Measurements from ENCODE around the gene TMEM201.
"Not testable (repeated sequence)": the region's sequence is repeated elsewhere in the genome, so short reads cannot be mapped to it uniquely, and the experiment has no call there.

Gene TMEM201, protein sequence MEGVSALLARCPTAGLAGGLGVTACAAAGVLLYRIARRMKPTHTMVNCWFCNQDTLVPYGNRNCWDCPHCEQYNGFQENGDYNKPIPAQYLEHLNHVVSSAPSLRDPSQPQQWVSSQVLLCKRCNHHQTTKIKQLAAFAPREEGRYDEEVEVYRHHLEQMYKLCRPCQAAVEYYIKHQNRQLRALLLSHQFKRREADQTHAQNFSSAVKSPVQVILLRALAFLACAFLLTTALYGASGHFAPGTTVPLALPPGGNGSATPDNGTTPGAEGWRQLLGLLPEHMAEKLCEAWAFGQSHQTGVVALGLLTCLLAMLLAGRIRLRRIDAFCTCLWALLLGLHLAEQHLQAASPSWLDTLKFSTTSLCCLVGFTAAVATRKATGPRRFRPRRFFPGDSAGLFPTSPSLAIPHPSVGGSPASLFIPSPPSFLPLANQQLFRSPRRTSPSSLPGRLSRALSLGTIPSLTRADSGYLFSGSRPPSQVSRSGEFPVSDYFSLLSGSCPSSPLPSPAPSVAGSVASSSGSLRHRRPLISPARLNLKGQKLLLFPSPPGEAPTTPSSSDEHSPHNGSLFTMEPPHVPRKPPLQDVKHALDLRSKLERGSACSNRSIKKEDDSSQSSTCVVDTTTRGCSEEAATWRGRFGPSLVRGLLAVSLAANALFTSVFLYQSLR

DNA sequence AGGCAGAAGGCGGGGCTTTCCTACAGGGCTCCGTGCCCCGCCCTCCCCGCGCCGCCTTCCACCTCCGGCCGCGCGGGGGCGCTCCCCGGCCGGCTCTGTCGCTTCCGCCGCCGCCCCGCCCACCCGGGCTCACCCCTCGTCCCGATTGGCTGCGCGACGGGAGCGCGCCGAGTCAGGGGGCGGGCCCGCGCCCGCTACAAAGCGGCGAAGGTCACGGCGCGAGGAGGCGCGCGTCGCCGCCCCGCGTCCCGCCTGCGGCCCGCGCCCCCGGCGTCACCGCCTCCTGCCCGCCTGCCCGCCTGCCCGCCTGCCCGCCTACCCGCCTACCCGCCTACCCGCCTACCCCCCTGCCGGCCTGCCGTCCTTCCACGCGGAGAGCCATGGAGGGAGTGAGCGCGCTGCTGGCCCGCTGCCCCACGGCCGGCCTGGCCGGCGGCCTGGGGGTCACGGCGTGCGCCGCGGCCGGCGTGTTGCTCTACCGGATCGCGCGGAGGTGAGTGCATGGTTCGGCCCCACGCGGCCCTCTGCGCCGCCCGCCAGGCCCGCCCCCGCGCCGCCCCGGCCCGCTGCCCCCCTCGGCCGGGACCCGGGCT, at the start of gene TMEM201:
Gene TMEM201 (plus strand): TSS at position 361 of the 593 bp plus-strand sequence. CDS start 20 bp downstream, at position 381.
- DNase-seq (ENCODE audit: low read depth in 2 of 2), result peak; percentile 91 to 92

DNA sequence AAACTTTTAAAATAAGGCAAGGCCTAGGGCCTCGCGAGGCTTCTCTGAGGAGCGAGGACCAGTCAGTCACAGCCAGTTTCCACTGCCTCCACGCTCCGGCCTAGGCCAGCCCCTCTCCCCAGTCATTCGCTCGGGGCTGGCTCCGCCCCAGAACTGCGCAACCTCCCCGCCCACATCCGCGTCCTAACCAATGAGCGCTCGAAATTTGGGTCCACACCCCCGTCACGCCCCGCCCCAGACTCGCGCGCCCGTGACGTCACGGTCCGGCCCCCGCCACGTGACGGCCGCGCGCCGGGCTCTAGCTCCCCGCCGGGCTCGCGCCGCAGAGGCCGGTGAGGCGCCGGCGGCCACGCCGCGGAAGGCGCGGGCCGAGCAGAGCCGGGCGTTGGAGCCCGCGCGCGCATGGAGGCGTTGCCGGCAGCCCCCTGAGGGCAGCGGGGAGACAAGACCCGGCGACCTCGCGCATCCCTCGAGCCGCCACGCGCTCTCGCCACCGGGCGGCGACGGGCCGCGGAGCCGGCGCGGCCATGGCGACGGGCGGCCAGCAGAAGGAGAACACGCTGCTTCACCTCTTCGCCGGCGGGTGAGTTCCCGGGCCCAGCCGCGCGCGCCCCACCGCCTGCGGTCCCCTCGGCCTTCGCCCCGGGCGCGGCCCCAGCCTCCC, 49.4 kb upstream of the TMEM201 start, which contains the start of gene SLC25A33:
Gene SLC25A33 (plus strand): TSS at position 301 of the 664 bp plus-strand sequence. CDS start 227 bp downstream, at position 528.
- peak; percentile 94 to 95 for DNase-seq (ENCODE audit: low read depth in 2 of 2)

DNA sequence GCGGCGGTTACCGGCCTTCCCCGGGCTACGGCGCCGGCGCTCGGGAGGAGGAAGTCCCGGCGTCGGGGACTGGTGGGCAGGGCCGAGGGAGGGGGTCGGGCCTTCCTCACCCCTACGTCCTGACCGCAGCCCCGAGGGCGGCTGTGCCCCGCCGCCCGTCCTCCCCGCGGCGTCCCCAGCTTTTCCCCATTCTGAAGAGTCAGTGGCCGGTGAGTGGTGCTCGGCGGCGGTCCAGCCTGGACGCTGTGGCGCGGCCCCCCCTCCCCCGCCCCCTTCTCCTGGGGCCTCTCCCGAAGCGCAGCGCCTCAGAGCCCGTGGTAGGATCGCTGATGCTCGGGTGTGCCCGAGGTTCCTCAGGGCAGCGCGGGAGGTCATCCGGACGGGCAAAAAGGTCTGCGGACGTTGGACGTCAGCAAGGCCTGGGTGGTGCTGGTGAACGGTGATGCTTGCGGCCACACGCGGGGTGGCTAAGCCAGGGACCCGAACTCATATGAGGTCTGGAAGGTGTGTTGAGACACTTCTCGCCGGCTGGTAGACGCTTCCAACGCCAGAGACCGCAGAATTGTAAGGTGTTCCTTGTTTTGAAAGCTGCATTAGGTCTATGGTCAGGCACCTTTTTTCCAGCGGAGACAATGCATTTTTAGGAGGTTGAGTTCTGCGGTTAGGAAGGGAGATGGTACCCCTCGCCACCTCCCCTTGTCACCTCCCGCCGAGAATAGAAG, 48.7 kb upstream of the TMEM201 start:
- DNase-seq (ENCODE audit: low read depth in 2 of 2), result peak; percentile 34 to 39

DNA sequence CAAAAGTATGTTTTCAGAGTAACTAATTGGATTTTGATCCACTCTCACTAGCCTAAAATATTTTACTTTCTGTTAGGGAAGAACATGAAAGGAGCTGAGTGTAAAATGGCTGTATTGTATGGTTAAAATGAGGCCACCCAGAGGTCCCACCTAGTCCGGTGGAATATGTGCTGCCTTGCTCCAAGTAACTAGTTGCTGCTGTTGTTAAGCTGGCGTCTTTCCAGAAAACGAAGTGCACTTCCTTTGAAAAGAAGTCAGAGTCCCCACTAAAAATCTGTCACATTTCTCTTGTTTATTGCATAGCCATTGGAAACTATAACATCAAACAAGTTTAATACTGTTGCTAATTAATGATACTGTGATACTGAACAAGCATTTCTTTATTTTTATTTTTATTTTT, 46.3 kb upstream of the TMEM201 start:
- DNase-seq (ENCODE audit: low read depth in 2 of 2), result no peak

DNA sequence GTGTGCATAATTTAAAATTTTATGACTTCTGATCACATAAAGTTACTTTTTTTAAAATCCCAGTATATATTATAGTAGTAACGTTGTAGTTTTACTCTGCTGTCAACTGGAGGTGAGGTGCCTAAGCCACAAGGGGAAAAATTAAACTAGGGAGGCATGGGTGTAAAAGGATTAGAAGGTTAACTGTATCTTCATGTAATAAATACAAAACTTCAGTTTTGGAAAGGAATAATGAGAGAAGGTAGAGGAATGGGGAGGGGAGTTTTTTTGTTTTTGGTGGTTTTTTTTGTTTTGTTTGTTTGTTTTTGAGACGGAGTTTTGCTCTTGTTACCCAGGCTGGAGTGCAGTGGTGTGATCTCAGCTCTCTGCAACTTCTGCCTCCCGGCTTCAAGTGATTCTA, 43.8 kb upstream of the TMEM201 start:
- no peak for DNase-seq (ENCODE audit: low read depth in 2 of 2)

DNA sequence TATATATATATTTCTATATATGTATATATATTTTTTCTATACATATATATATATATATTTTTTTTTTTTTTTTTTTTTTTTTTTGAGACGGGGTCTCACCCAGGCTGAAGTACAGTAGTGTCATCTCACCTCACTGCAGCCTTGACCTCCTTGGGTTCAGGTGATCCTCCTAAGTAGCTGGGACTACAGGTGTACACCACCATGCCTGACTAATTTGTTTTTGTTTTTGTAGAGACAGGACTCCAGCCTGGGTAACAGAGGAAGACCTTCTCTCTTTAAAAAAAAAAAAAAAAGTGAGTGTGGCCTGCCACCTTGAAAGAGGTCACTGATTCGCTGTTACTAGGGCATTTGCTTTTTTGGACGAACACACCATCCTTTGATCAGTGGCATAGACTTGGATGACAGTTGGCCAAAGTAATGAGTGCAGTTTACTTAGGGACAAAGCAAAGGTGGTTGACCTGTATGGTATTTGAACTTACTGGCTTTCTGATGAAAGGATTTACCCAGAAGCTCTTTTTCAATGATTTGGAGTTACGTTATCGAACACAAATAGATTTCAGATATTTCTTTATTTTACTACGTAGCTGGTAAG, 38.7 kb upstream of the TMEM201 start:
- DNase-seq (ENCODE audit: low read depth in 2 of 2), result no peak

DNA sequence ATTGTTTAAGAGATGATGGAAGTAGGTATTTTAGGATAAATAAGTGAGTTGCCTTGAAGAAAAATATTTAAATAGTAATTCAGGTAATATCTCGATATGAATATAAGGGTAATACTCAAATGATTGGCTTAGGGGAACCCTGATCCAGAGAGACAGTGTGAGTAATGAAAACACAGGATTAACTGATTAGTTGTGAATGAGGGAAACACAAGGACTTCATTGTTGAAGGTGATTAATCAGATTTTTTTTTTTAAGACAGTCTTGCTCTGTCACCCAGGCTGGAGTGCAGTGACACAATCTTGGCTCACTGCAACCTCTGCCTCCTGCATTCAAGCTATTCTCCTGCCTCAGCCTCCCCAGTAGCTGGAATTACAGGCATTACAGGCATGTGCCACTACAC, 36.7 kb upstream of the TMEM201 start:
- no peak for DNase-seq (ENCODE audit: low read depth in 2 of 2)

DNA sequence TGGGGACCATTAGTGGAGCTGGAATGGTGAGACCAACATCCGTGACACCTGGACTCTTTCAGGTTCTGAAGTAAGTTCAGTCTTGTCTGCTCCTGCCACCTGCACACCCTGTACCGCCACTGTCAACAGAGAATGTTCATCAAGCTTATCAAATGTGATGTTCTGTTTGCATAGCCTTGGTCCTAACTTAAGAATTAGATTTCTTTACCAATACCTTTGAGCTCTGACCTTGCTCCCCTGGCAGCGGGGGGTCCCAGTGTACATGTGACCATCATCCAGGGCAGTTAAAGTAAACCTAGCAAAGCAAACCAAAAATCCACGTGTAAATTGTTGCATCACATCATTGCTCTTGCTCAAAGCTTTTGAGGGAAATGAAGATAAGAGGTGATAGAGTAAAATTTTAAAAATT, 35.0 kb upstream of the TMEM201 start:
- no peak for DNase-seq (ENCODE audit: low read depth in 2 of 2)

DNA sequence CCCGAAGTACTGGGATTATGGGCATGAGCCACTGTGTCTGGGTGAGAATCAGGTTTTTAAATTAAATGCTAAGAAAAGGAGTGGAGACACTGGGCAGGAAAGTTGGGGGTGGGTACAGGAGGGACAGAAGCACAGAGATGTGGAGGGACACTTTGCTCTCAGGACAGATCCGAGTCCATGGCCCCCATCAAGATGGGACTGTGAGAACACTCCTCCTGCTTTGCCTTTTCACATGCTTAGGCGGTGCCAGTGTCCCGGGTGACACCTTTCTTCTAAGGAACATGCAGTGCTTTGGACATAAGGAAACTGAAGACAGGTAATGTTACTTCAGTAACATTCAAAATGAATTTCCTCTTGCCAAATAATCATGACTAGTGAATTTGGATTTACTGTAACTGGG, 32.8 kb upstream of the TMEM201 start:
- no peak for DNase-seq (ENCODE audit: low read depth in 2 of 2)

DNA sequence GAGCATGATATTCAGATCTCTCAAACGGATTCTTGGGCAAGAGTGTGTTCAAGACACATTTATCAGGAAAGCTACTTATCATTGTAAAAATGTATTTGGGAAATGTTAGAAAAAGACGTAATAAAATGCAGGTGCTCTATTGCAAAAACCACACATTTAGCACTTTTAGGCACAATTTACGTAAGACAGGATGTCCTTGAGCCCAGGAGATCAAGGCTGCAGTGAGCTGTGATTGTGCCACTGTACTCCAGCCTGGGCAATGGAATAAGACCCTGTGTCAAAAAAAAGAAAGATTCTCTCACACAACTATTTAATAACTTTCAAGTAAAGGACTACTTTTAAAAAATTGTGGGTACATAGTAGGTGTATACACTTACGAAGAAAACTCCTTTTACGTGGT, 31.1 kb upstream of the TMEM201 start:
- no peak for DNase-seq (ENCODE audit: low read depth in 2 of 2)

DNA sequence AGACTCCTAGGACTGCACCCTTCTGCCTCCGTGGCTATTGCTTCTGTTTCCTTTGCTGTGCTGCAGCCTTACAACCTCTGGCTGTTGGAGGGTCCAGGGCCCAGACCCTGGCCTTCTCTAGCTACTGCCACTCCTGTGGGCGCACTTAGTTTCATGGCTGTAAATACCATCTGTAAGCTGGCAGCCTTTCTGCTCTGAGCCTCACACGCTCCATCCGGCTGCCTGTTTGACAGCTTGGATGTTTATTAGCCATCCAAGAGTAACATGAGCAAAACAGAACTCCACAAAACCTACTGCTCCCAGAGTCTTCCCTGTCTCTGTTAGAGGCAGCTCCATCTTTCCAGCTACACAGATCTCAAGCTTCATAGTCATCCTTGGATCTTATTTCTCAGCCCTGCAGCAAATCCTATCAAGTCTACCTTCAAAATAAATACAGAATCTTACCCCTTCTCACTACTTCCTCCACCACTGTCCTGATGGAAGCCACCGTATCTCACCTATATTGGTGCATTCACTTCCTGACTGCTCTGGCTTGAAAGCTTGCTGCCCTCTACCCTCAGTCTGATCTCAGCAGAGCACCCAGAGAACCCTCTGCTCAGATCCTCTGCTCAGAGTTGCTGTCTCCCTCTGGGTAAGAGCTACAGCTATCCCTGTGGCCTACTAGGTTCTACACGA, 30.3 kb upstream of the TMEM201 start:
- no peak for DNase-seq (ENCODE audit: low read depth in 2 of 2)

DNA sequence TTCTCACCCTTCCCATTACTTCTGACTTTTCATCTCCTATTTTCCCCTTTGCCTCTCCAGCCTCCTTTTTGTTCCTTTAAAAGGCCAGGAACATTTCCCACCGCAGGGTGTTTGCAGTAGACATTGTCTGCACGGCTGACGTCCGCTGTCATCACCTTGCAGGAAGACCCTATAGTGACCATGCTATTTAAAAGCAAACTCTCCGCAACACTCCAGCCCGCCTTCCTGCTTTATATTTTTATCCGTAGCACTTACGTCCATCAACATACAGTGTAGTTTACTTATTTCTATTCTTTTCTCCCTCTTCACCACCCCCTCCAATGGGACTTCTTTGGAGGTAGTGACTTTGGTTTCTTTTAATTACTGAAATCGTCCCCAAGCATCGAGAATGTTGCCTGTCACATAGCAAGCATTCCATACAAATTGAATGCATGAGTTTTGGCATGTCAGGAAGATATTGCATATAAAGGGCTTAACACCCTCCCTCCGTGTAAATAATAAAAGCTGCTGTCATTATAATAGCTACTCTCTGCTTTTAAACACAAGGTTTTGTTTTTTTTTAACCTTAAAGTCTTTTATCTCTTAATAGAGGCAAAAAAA, 29.7 kb upstream of the TMEM201 start:
- no peak for DNase-seq (ENCODE audit: low read depth in 2 of 2)

DNA sequence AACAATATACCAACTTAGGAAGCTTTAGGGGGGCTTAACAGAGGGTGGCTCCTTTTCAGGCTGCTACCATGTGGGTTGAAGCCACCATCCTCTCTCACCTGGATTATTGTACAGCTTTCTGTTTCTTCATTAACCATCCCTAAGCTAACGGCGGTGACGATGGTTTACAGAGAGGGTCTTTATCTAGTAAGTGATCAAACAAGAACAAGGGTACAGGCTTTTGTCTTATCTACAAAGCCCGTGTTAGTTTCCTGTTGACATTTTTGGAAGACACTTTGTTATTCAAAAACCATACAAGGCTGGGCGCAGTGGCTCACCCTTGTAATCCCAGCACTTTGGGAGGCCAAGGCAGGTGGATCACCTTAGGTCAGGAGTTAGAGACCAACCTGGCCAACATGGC, 29.0 kb upstream of the TMEM201 start:
- no peak for DNase-seq (ENCODE audit: low read depth in 2 of 2)

DNA sequence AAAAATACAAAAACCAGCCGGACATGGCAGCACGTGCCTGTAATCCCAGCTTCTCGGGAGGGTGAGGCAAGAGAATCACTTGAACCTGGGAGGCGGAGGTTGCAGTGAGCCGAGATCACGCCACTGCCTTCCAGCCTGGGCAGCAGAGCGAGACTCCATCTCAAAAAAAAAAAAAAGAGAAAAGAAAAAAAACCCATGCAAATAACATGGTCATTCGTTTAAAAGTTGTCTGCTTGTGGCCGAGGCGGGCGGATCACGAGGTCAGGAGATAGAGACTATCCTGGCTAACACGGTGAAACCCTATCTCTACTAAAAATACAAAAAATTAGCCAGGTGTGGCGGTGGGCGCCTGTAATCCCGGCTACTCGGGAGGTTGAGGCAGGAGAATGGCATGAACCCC, 28.6 kb upstream of the TMEM201 start:
- DNase-seq (ENCODE audit: low read depth in 2 of 2), result not testable (repeated sequence)

DNA sequence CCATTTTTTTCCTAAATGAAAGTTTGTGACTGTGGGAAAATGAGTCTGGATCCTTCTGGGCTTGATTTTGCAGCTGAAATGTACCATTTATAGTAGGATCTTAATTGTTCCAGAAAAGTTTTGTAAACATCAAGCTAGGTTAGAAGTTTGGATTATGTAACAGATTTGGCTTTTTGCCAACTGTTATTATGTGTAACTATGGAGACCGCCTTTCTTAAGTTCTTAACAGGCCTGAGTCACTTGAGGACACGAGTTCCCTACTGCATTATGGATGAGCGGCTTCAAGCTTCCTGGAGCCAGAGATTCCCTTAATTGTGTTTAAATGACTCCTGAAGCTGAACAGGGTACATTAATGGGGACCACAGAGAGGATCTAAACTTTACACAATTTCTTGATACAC, 27.3 kb upstream of the TMEM201 start:
- no peak for DNase-seq (ENCODE audit: low read depth in 2 of 2)

DNA sequence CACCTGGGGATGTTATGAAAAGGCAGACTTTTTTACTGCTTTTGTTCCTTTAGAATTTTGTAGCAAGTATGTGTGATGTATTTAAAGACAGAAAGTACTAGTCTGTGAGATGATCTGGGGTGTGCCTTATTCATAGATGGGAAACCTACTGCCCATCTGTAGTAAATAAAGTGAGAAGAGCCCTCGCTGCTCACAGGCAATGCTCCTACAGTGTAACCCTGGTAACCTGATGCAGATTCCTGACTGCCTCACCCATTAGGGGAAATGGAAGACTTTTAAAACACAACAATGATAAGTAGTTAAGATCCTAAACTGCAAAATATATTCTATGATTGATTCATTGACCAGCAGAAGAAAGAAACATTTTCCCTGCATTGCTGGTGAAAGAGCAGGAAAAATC, 19.4 kb upstream of the TMEM201 start:
- no peak for DNase-seq (ENCODE audit: low read depth in 2 of 2)

DNA sequence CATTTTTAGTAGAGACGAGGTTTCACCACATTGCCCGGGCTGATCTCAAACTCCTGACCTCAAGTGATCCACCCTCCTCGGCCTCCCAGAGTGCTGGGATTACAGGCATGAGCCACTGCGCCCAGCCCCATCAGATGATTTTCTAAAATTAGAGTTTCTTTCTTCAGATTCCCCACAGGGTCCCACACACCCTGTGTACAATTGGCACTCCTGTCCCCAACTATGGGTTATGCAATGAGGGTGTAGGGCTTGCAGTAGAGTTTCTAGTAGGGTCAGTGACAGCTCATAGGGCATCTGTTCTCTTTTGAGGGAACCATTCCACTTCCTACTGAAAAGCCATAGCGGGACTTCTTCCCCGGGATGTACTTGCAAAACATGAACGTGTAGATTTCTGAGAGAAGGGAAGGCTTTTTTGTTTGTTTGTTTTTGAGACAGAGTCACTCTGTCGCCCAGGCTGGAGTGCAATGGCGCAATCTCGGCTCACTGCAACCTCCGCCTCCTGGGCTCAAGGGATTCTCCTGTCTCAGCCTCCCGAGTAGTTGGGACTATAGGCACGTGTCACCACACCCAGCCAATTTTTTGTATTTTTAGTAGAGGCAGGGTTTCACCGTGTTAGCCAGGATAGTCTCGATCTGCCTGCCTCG, 17.7 kb upstream of the TMEM201 start:
- not testable (repeated sequence) for DNase-seq (ENCODE audit: low read depth in 2 of 2)

DNA sequence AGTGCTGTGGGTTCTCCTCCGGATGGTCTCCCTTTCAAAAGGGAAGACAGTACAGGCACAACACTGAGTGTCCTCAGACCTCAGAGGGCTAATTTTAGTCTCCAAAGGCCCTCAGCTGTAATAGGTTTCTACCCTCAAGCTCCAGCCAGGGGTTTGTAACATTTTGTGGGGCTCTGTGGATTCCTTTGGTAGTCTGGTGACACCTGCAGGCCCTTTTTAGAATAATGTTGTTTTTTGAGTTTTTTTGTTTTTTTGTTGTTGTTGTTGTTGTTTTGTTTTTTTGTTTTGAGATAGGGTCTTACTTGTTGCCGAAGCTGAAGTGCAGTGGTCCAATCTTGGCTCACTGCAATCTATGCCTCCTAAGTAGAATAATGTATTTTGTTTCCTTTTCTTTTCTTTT, 15.0 kb upstream of the TMEM201 start:
- no peak for DNase-seq (ENCODE audit: low read depth in 2 of 2)

DNA sequence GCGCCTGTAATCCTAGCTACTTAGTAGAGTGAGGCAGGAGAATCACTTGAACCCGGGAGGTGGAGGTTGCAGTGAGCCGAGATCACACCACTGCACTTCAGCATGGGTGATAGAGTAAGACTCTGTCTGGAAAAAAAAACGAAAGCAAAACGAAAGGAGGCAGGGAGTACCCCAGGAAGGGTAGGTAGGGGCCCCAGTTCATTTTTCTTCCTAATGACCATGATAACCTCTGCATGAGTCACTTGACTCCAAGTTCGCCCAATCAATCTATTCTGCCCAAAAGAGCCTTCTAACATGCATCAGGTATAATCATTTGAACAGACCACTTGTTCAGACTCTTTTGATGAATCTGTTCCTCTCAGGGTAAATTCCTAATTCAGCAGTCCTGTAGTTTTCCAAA, 13.2 kb upstream of the TMEM201 start:
- no peak for DNase-seq (ENCODE audit: low read depth in 2 of 2)

DNA sequence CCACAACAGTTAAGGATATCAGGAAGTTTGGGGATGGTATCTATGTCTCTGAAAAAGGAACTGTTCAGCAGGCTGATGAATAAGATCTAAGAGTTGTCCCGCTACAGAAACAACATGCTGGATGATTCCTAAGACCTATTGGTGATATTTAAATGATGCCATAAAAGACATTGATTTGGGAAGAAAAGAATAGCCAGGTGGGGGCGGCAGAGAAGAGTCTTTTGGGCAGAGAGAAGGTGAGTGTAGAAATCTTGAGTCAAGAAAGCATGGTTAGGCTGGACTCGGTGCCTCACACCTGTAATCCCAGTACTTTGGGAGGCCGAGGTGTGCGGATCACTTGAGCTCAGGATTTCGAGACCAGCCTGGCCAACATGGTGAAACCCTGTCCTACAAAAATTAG, 11.8 kb upstream of the TMEM201 start:
- DNase-seq (ENCODE audit: low read depth in 2 of 2), result no peak

All from stimulated activated CD8-positive, alpha-beta memory T cell treated with anti-CD3 and anti-CD28 coated beads, Interleukin-15, amount 100 ng/mL, for 48 hours (primary cell).